GM12878 (cell line): ENCODE data around the gene ENAH. TPM values are rescaled to one million over a fixed set of nuclear protein-coding genes. Genes with fewer than 3 reads are reported as not detected.

Experiments used
- ATAC-seq: fragments of 200-7000 bp; cut with Tn5 transposase; 3 replicates; pipeline ENCODE4 v1.9.1; 2020; ENCODE audit warnings: mild to moderate bottlenecking, moderate library complexity
- BruUV-seq: library from RNA; stranded (reverse); fragments of 400-500 nt; replicated peaks from 2 replicates; lab custom pipeline; 2021; lab: Mats Ljungman, UMichigan
- CTCF ChIA-PET: fragments of 300-600 bp; sonication (Branson Sonifier 250); formaldehyde crosslinking; extraction: SDS; loops from one replicate; lab custom pipeline; 2021; ENCODE audit warnings: inconsistent platforms; lab: Yijun Ruan, JAX
- POLR2A ChIA-PET: fragments of 350-600 bp; formaldehyde crosslinking; extraction: SDS; loops from one replicate; lab custom pipeline; 2021; ENCODE audit warnings: inconsistent platforms; lab: Charles Lee
- RAD21 ChIA-PET: fragments of 300-600 bp; sonication (Branson Sonifier 250); formaldehyde crosslinking; loops from one replicate; lab custom pipeline; 2023; ENCODE audit warnings: antibody characterized with exemption; ENCODE audit not compliant: unreplicated experiment; lab: Charles Lee
- SMC1A ChIA-PET: fragments of 300-600 bp; sonication (Branson Sonifier 250); formaldehyde crosslinking; loops from one replicate; lab custom pipeline; 2023; ENCODE audit not compliant: unreplicated experiment, uncharacterized antibody; lab: Charles Lee
- DNase-seq: peaks from one replicate; pipeline ENCODE4 v3.0.0-alpha.2; 2011; ENCODE audit warnings: low read depth, low spot score
- FAIRE-seq: peaks from 3 replicates; lab custom pipeline; 2011; peaks lifted over from hg19 to GRCh38; lab: Jason Lieb, UNC
- H2AFZ ChIP-seq: 2 replicates; pipeline ENCODE4 v1.6.0; 2011; ENCODE audit warnings: low read depth, low read length, control low read depth; ENCODE audit not compliant: control insufficient read depth
- H3K27ac ChIP-seq: 2 replicates; pipeline ENCODE4 v1.5.1; 2011; ENCODE audit warnings: control low read depth; ENCODE audit not compliant: control insufficient read depth, insufficient read depth
- H3K27me3 ChIP-seq, 2 experiments: replicated peaks in 1 of 2; 2 replicates each; pipeline versions ENCODE4 v1.6.0 to v1.6.1; 2011; ENCODE audit warnings: low read length in 1 of 2; ENCODE audit not compliant: control insufficient read depth in 2 of 2, insufficient read depth in 2 of 2
- H3K36me3 ChIP-seq, 2 experiments: 2 replicates each; pipeline ENCODE4 v1.5.1; 2011; ENCODE audit warnings: low read length in 1 of 2; ENCODE audit not compliant: control insufficient read depth in 2 of 2, insufficient read depth in 2 of 2
- H3K4me1 ChIP-seq: 2 replicates; pipeline ENCODE4 v1.6.1; 2011; ENCODE audit warnings: mild to moderate bottlenecking, low read length, moderate library complexity, mixed read lengths; ENCODE audit not compliant: control insufficient read depth, insufficient read depth
- H3K4me2 ChIP-seq: 2 replicates; pipeline ENCODE4 v1.6.0; 2011; ENCODE audit warnings: control low read depth; ENCODE audit not compliant: control insufficient read depth, insufficient read depth
- H3K4me3 ChIP-seq: fragments of 200-600 bp; sonication (generic); 2 replicates; pipeline ENCODE4 v1.5.1; 2016
- H3K79me2 ChIP-seq: 2 replicates; pipeline ENCODE4 v1.6.0; 2011; ENCODE audit warnings: low read length; ENCODE audit not compliant: control insufficient read depth, insufficient read depth
- H3K9ac ChIP-seq: 2 replicates; pipeline ENCODE4 v1.8.0; 2011; ENCODE audit warnings: low read length, control low read depth, mixed read lengths; ENCODE audit not compliant: control insufficient read depth, insufficient read depth
- H3K9me3 ChIP-seq: replicated peaks from 3 replicates; pipeline ENCODE4 v1.5.1; 2011; ENCODE audit warnings: mild to moderate bottlenecking, low read length; ENCODE audit not compliant: control insufficient read depth, insufficient read depth
- H4K20me1 ChIP-seq: 2 replicates; pipeline ENCODE4 v1.6.0; 2011; ENCODE audit not compliant: control insufficient read depth, insufficient read depth
- CBX3 ChIP-seq: fragments of 200-600 bp; sonication (generic); IDR thresholded peaks from 2 replicates; pipeline ENCODE4 v1.6.1; 2016; ENCODE audit warnings: low read depth, borderline replicate concordance
- CHD1 ChIP-seq: IDR thresholded peaks from 2 replicates; pipeline ENCODE4 v1.6.1; 2012; ENCODE audit warnings: low read depth, low read length, improper control_type of control experiment
- CREM ChIP-seq: IDR thresholded peaks from 2 replicates; pipeline ENCODE4 v1.6.1; 2014; ENCODE audit warnings: antibody characterized with exemption, low read depth
- HCFC1 ChIP-seq: fragments of 150-350 bp; IDR thresholded peaks from 2 replicates; pipeline ENCODE4 v1.6.1; 2014; ENCODE audit warnings: low read length
- IKZF1 ChIP-seq: fragments of 450-650 bp; conservative IDR thresholded peaks from 2 replicates; pipeline ENCODE4 v1.6.1; 2017; ENCODE audit warnings: antibody characterized with exemption, mild to moderate bottlenecking
- IRF5 ChIP-seq: fragments of 450-650 bp; IDR thresholded peaks from 2 replicates; pipeline ENCODE4 v1.6.1; 2017; ENCODE audit warnings: borderline replicate concordance
- MAX ChIP-seq: IDR thresholded peaks from 2 replicates; pipeline ENCODE4 v1.6.1; 2012; ENCODE audit warnings: low read depth, low read length, improper control_type of control experiment
- MEF2A ChIP-seq: IDR thresholded peaks from 2 replicates; pipeline ENCODE4 v1.6.1; 2011; ENCODE audit warnings: low read depth, mild to moderate bottlenecking, low read length, moderate library complexity; ENCODE audit not compliant: insufficient read depth
- MEF2B ChIP-seq: fragments of 450-650 bp; IDR thresholded peaks from 2 replicates; pipeline ENCODE4 v1.6.1; 2018; ENCODE audit warnings: mild to moderate bottlenecking, moderate library complexity; ENCODE audit not compliant: partially characterized antibody, poor library complexity, severe bottlenecking
- MLLT1 ChIP-seq: fragments of 450-650 bp; IDR thresholded peaks from 2 replicates; pipeline ENCODE4 v1.6.1; 2016; ENCODE audit warnings: mild to moderate bottlenecking
- MTA2 ChIP-seq: fragments of 450-650 bp; IDR thresholded peaks from 2 replicates; pipeline ENCODE4 v1.6.1; 2016; ENCODE audit warnings: low read depth, mild to moderate bottlenecking, moderate library complexity
- SMARCA5 ChIP-seq: fragments of 450-650 bp; IDR thresholded peaks from 2 replicates; pipeline ENCODE4 v1.6.1; 2017; ENCODE audit warnings: mild to moderate bottlenecking
- SRF ChIP-seq, 2 experiments: IDR thresholded peaks; 2 replicates each; pipeline ENCODE4 v1.6.1; 2011; ENCODE audit warnings: low read depth in 2 of 2, low read length in 2 of 2, mild to moderate bottlenecking in 1 of 2, moderate library complexity in 1 of 2
- STAT3 ChIP-seq: IDR thresholded peaks from 2 replicates; pipeline ENCODE4 v1.6.1; 2011; ENCODE audit warnings: low read depth, low read length, improper control_type of control experiment
- TBL1XR1 ChIP-seq: IDR thresholded peaks from 2 replicates; pipeline ENCODE4 v1.6.1; 2012; ENCODE audit warnings: low read depth, low read length, improper control_type of control experiment
- USF1 ChIP-seq: IDR thresholded peaks from 2 replicates; pipeline ENCODE4 v1.6.1; 2011; ENCODE audit warnings: borderline replicate concordance, low read depth, mild to moderate bottlenecking, moderate library complexity, mixed read lengths, low read length; ENCODE audit not compliant: insufficient read depth; ENCODE audit errors: extremely low read length
- ZBTB11 ChIP-seq: fragments of 450-650 bp; formaldehyde crosslinking; IDR thresholded peaks from 2 replicates; pipeline ENCODE4 v1.5.0; 2022; ENCODE audit warnings: mild to moderate bottlenecking, missing genetic modification characterization
- in situ Hi-C: fragments of 300-500 bp; cut with MboI; formaldehyde crosslinking; loops from 9 replicates; pipeline ENCODE4 v1.14.3; 2018; ENCODE audit warnings: mixed read lengths
- intact Hi-C: fragments of 100-400 bp; cut with micrococcal nuclease; formaldehyde crosslinking; loops from one replicate; pipeline ENCODE4 v1.14.2; 2022; ENCODE audit not compliant: unreplicated experiment
- polyA plus RNA-seq, 11 experiments: library from polyadenylated mRNA; depleted of rRNA in 4 of 11; unstranded in 6 of 11; stranded (reverse) in 5 of 11; fragments of >200 nt; fragmentation: Nextera tagmentation in 4 of 11; fragmentation: Illumina TruSeq in 1 of 11; extraction: Ambion mirVana in 4 of 11; extraction: Trizol in 1 of 11; gene quantifications; 1 replicate in 1 of 11; 2 replicates in 10 of 11; pipeline versions ENCODE4 v1.2.1 to v1.2.3, GENCODE V29; 2011 to 2016; ENCODE audit warnings: inconsistent platforms in 2 of 11, missing spikeins in 2 of 11, low read depth in 1 of 11
- total RNA-seq, 4 experiments: library from RNA; depleted of rRNA in 3 of 4; stranded (reverse); fragments of >200 nt in 3 of 4; fragmentation: Illumina TruSeq in 1 of 4; extraction: Trizol in 1 of 4; gene quantifications; 2 replicates each; pipeline versions ENCODE4 v1.2.1 to v1.2.3, GENCODE V29; 2013 to 2021

The ENAH gene
- total and polyA plus RNA-seq, 10 of the 15 experiments (the other 5 are each of a cell fraction or from before 2014, with no cell fraction given): under 0.01 to 0.62 (median 0.06) TPM; not detected in 5

- CTCF ChIA-PET: no interaction called here
- Histone ChIP-seq H3K27ac (no peak overlapping the region), H3K36me3 (no peaks in the 10 kb centered on the region), H3K4me1 (no peaks in the 10 kb centered on the region), H4K20me1 (no peaks in the 10 kb centered on the region), H3K4me2 (no peak overlapping the region), H3K27me3 (no peaks in the 10 kb centered on the region; a peak in 1 of 4 replicates), H3K4me3 (no peak overlapping the region), H2AFZ (no peak overlapping the region), H3K9ac (no peak overlapping the region), H3K79me2 (no peaks in the 10 kb centered on the region), H3K9me3 (no peaks in the 10 kb centered on the region)
- TF ChIP-seq STAT3: no peak
- no peak for TF ChIP-seq CHD1
- no peak for TF ChIP-seq IKZF1
- no peak for TF ChIP-seq SRF (IDR thresholded peaks at IDR 0.05; ENCODE audit: low read depth in 2 of 2, low read length in 2 of 2)
- no peak for TF ChIP-seq MEF2A
- TF ChIP-seq IRF5: no peak
- no peak for TF ChIP-seq USF1
- no peak for TF ChIP-seq CREM
- no peak for TF ChIP-seq SMARCA5
- no peak for TF ChIP-seq MTA2
- TF ChIP-seq MEF2B: no peak
- no peak for TF ChIP-seq ZBTB11
- TF ChIP-seq TBL1XR1: no peak
- no peak for TF ChIP-seq CBX3
- TF ChIP-seq MAX: no peak
- no peak for TF ChIP-seq HCFC1
- TF ChIP-seq MLLT1: no peak
- DNase-seq (no peak), FAIRE-seq (no peak), ATAC-seq (no peak)
- intact Hi-C loops (no loop called here), in situ Hi-C loops (no loop called here)
- POLR2A ChIA-PET: no interaction called here
- SMC1A ChIA-PET: no interaction called here
- BruUV-seq: no TSS peak
- RAD21 ChIA-PET: no interaction called here
Measured at GRCh38 chr1:225635649-225636048, 17.3 kb downstream of the ENAH start.
